Neuronal stem cell (in vitro differentiated cells): ENCODE results near the gene RALGAPA1. TPM values are rescaled to one million over a fixed set of nuclear protein-coding genes. Genes with fewer than 3 reads are reported as not detected.
"Not testable (repeated sequence)": the region's sequence is repeated elsewhere in the genome, so short reads cannot be mapped to it uniquely, and the experiment has no call there.

Experiments used
- DNase-seq: peaks from one replicate; pipeline ENCODE4 v3.0.0-alpha.2; 2013; ENCODE audit warnings: low spot score
- H2AFZ ChIP-seq: one replicate; pipeline ENCODE4 v1.6.1; 2013; ENCODE audit warnings: mild to moderate bottlenecking, low read length, inconsistent platforms
- H2AK5ac ChIP-seq: 2 replicates; pipeline ENCODE4 v1.6.1; 2013; ENCODE audit warnings: low read depth, mild to moderate bottlenecking, inconsistent platforms, low read length, moderate library complexity, mixed read lengths
- H2BK120ac ChIP-seq: 2 replicates; pipeline ENCODE4 v1.6.1; 2013; ENCODE audit warnings: low read depth, mild to moderate bottlenecking, inconsistent platforms, low read length, moderate library complexity, mixed read lengths
- H2BK12ac ChIP-seq: one replicate; pipeline ENCODE4 v1.6.1; 2013; ENCODE audit warnings: low read length, inconsistent platforms
- H2BK15ac ChIP-seq: 2 replicates; pipeline ENCODE4 v1.6.1; 2013; ENCODE audit warnings: mild to moderate bottlenecking, low read length, inconsistent platforms, mixed read lengths
- H2BK5ac ChIP-seq: one replicate; pipeline ENCODE4 v1.6.1; 2013; ENCODE audit warnings: inconsistent platforms, mild to moderate bottlenecking, low read length, moderate library complexity
- H3K14ac ChIP-seq: one replicate; pipeline ENCODE4 v1.6.1; 2013; ENCODE audit warnings: low read length, inconsistent platforms
- H3K18ac ChIP-seq: 2 replicates; pipeline ENCODE4 v1.6.1; 2013; ENCODE audit warnings: low read length, inconsistent platforms
- H3K23ac ChIP-seq: 2 replicates; pipeline ENCODE4 v1.6.1; 2013; ENCODE audit warnings: low read depth, mild to moderate bottlenecking, mixed read lengths, low read length, inconsistent platforms; ENCODE audit not compliant: poor library complexity
- H3K27ac ChIP-seq: replicated peaks from 3 replicates; pipeline ENCODE4 v1.5.1; 2013; ENCODE audit warnings: low read length, inconsistent platforms
- H3K27me3 ChIP-seq, 3 experiments: 2 replicates each; pipeline ENCODE4 v1.6.1; 2013; ENCODE audit warnings: low read length in 3 of 3, mild to moderate bottlenecking in 2 of 3, inconsistent platforms in 1 of 3, low read depth in 1 of 3, mixed read lengths in 1 of 3, moderate library complexity in 1 of 3; ENCODE audit not compliant: control insufficient read depth in 3 of 3, insufficient read depth in 3 of 3
- H3K36me3 ChIP-seq, 2 donors: replicated peaks in 1 of 2; 2 replicates each; pipeline ENCODE4 v1.6.1; 2013; ENCODE audit warnings: low read length in 2 of 2; ENCODE audit not compliant: control insufficient read depth in 2 of 2, insufficient read depth in 2 of 2
- H3K4ac ChIP-seq: 2 replicates; pipeline ENCODE4 v1.6.1; 2013; ENCODE audit warnings: inconsistent platforms, mild to moderate bottlenecking, low read length, moderate library complexity
- H3K4me1 ChIP-seq, 2 donors: 1 replicate in 1 of 2; 2 replicates in 1 of 2; pipeline ENCODE4 v1.6.1; 2013; ENCODE audit warnings: low read length in 2 of 2, low read depth in 1 of 2; ENCODE audit not compliant: control insufficient read depth in 2 of 2, insufficient read depth in 1 of 2
- H3K4me2 ChIP-seq: one replicate; pipeline ENCODE4 v1.6.1; 2013; ENCODE audit warnings: mild to moderate bottlenecking, low read length, inconsistent platforms; ENCODE audit not compliant: insufficient read depth, poor library complexity, severe bottlenecking
- H3K4me3 ChIP-seq, 2 donors: 2 replicates each; pipeline ENCODE4 v1.5.1; 2013; ENCODE audit warnings: low read length in 2 of 2, mild to moderate bottlenecking in 2 of 2, inconsistent platforms in 1 of 2, moderate library complexity in 1 of 2
- H3K79me1 ChIP-seq: one replicate; pipeline ENCODE4 v1.6.1; 2013; ENCODE audit warnings: low read depth, mild to moderate bottlenecking, inconsistent platforms, low read length, moderate library complexity
- H3K9ac ChIP-seq: one replicate; pipeline ENCODE4 v1.6.1; 2013; ENCODE audit warnings: mild to moderate bottlenecking, low read depth, low read length, inconsistent platforms; ENCODE audit not compliant: poor library complexity
- H3K9me3 ChIP-seq, 2 donors: replicated peaks in 1 of 2; 2 replicates each; pipeline versions ENCODE3 to v1.6.1; 2013; ENCODE audit warnings: low read length in 2 of 2, mild to moderate bottlenecking in 2 of 2, inconsistent platforms in 1 of 2, low read depth in 1 of 2, mixed read lengths in 1 of 2, moderate library complexity in 1 of 2; ENCODE audit not compliant: control insufficient read depth in 2 of 2, insufficient read depth in 1 of 2
- H4K8ac ChIP-seq: one replicate; pipeline ENCODE4 v1.6.1; 2013; ENCODE audit warnings: low read depth, mild to moderate bottlenecking, inconsistent platforms, low read length, moderate library complexity
- H4K91ac ChIP-seq: one replicate; pipeline ENCODE4 v1.6.1; 2013; ENCODE audit warnings: low read length, low read depth, mild to moderate bottlenecking, inconsistent platforms; ENCODE audit not compliant: poor library complexity
- WGBS, 2 donors: extraction: QIAGEN DNeasy Blood & Tissue Kit; methylation state at CpG; one replicate each; pipeline ENCODE4 v1.1.7; 2013; ENCODE audit warnings: missing lambda C conversion rate in 2 of 2, mixed read lengths in 1 of 2; ENCODE audit not compliant: insufficient read length in 2 of 2, insufficient replicate concordance in 1 of 2; ENCODE audit errors: extremely low coverage in 2 of 2; 5-methylcytosine and 5-hydroxymethylcytosine counted together
- polyA plus RNA-seq, 2 experiments: library from polyadenylated mRNA; stranded (reverse); fragments of 200-250 nt; gene quantifications; one replicate each; pipeline ENCODE4 v1.2.3, GENCODE V29; 2013

The RALGAPA1 gene
- 8.0 TPM for polyA plus RNA-seq (2013, experiment 1 of 2)
- polyA plus RNA-seq (2013, experiment 2 of 2) = 8.3 TPM

- not testable (repeated sequence) for H4K91ac ChIP-seq, H3K14ac ChIP-seq, H3K36me3 ChIP-seq, H3K4me1 ChIP-seq, H2AK5ac ChIP-seq, H3K23ac ChIP-seq, H3K9me3 ChIP-seq, H3K4ac ChIP-seq, H2BK12ac ChIP-seq, H3K27me3 ChIP-seq, H3K79me1 ChIP-seq, H2BK120ac ChIP-seq, H4K8ac ChIP-seq, H2BK15ac ChIP-seq, H2BK5ac ChIP-seq
- Histone ChIP-seq H2AFZ (peak within 1 kb of the TSS; percentile 97), H3K9ac (peak within 1 kb of the TSS; percentile 91), H3K18ac (peak within 1 kb of the TSS; percentile 64), H3K4me2 (peak within 1 kb of the TSS; percentile 77), H3K4me3 (peak within 1 kb of the TSS; percentile 82 to 89), H3K27ac (peak within 1 kb of the TSS; percentile 78)
- WGBS, 2 donors = no CpG with 5 or more reads among the region's 66 CpGs
- peak; percentile 92 for DNase-seq
Measured at GRCh38 chr14:35808638-35809563, at the start of gene RALGAPA1. Gene RALGAPA1 (minus strand): TSS chr14:35809295. CDS start chr14:35808835, 460 bp downstream.

GRCh38 chr14:35858521-35859209, 49.6 kb upstream of the RALGAPA1 start:
- Histone ChIP-seq H3K36me3 (peaks cover 5 to 38% of the 10 kb centered on the region in 2 donors), H3K9me3 (no peaks in the 10 kb centered on the region), H2BK5ac (no peak overlapping the region), H3K18ac (no peak overlapping the region), H3K27ac (no peak overlapping the region), H3K14ac (no peak overlapping the region), H2BK12ac (no peak overlapping the region), H3K23ac (no peak overlapping the region), H4K8ac (no peak overlapping the region), H2AFZ (no peak overlapping the region), H3K4me2 (no peak overlapping the region), H3K27me3 (no peaks in the 10 kb centered on the region), H3K4me3 (no peak overlapping the region), H2BK15ac (no peak overlapping the region), H2AK5ac (no peak overlapping the region), H3K4ac (no peak overlapping the region), H3K79me1 (no peaks in the 10 kb centered on the region), H3K4me1 (peaks cover 4 to 8% of the 10 kb centered on the region in 2 donors), H3K9ac (no peak overlapping the region), H2BK120ac (no peak overlapping the region), H4K91ac (no peak overlapping the region)
- WGBS, 2 donors = no CpG with 5 or more reads among the region's 7 CpGs
- DNase-seq = no peak

GRCh38 chr14:35855876-35856481, 46.9 kb upstream of the RALGAPA1 start:
- no peaks in the 10 kb centered on the region for H3K27me3 ChIP-seq
- no peak overlapping the region for H3K4me2 ChIP-seq
- H2BK12ac ChIP-seq = no peak overlapping the region
- H3K36me3 ChIP-seq = peaks cover 4 to 38% of the 10 kb centered on the region in 2 donors
- H3K4me3 ChIP-seq = no peak overlapping the region
- H2BK5ac ChIP-seq = no peak overlapping the region
- no peak overlapping the region for H3K27ac ChIP-seq
- peaks cover 2 to 11% of the 10 kb centered on the region in 2 donors for H3K9me3 ChIP-seq
- no peak overlapping the region for H4K8ac ChIP-seq
- no peak overlapping the region for H2AFZ ChIP-seq
- no peak overlapping the region for H3K9ac ChIP-seq
- no peak overlapping the region for H4K91ac ChIP-seq
- no peak for DNase-seq
- H3K23ac ChIP-seq = no peak overlapping the region
- no peak overlapping the region for H2BK120ac ChIP-seq
- H3K4me1 ChIP-seq = peaks cover 4 to 8% of the 10 kb centered on the region in 2 donors
- H3K79me1 ChIP-seq = no peaks in the 10 kb centered on the region
- H2BK15ac ChIP-seq = no peak overlapping the region
- H3K4ac ChIP-seq = no peak overlapping the region
- no CpG with 5 or more reads among the region's 6 CpGs for WGBS, 2 donors
- H3K18ac ChIP-seq = no peak overlapping the region
- H2AK5ac ChIP-seq = no peak overlapping the region
- no peak overlapping the region for H3K14ac ChIP-seq
